ENCODE data around the gene WNK3. TPM values are rescaled to one million over a fixed set of nuclear protein-coding genes. Genes with fewer than 3 reads are reported as not detected.

The WNK3 gene
- total RNA-seq, 2 experiments from 2014 or later, result 0.03 to 0.05 TPM

Other genes with a start within 250 kb of the WNK3 start
- 10 to 100 TPM; 10.1 to 10.3 TPM for gene FAM120C, start 174.8 kb downstream of the WNK3 start, total RNA-seq
- 10 to 100 TPM; 31.4 to 31.5 TPM for gene TSR2, start 82.4 kb upstream of the WNK3 start, total RNA-seq
- not detected for gene FGD1, start 138.2 kb upstream of the WNK3 start, total RNA-seq
- 10 to 100 TPM; 55.2 to 57.7 TPM for gene GNL3L, start 172.2 kb upstream of the WNK3 start, total RNA-seq

Measured in activated CD8-positive, alpha-beta T cell treated with anti-CD3 and anti-CD28 coated beads, Interleukin-2, amount 10 ng/mL, durations not matched to agents 7 days and 5 days (primary cell).